GM12878 (cell line): ENCODE measurements around the gene TGM5. TPM values are rescaled to one million over a fixed set of nuclear protein-coding genes. Genes with fewer than 3 reads are reported as not detected.

Experiments used
- BHLHE40 ChIP-seq, 2 experiments: fragments of 450-650 bp in 1 of 2; IDR thresholded peaks; 2 replicates each; pipeline ENCODE4 v1.6.1; 2011 to 2017; ENCODE audit warnings: low read depth in 2 of 2, borderline replicate concordance in 1 of 2, improper control_type of control experiment in 1 of 2, low read length in 1 of 2, mild to moderate bottlenecking in 1 of 2
- CBX3 ChIP-seq: fragments of 200-600 bp; sonication (generic); IDR thresholded peaks from 2 replicates; pipeline ENCODE4 v1.6.1; 2016; ENCODE audit warnings: low read depth, borderline replicate concordance
- CREM ChIP-seq: IDR thresholded peaks from 2 replicates; pipeline ENCODE4 v1.6.1; 2014; ENCODE audit warnings: antibody characterized with exemption, low read depth
- EGR1 ChIP-seq, 2 experiments: IDR thresholded peaks; 1 replicate in 1 of 2; 2 replicates in 1 of 2; pipeline ENCODE4 v1.6.1; 2011 to 2012; ENCODE audit warnings: low read depth in 2 of 2, low read length in 2 of 2, borderline replicate concordance in 1 of 2, mild to moderate bottlenecking in 1 of 2, moderate library complexity in 1 of 2
- HDGF ChIP-seq: fragments of 450-650 bp; IDR thresholded peaks from 2 replicates; pipeline ENCODE4 v1.6.1; 2016; ENCODE audit warnings: antibody characterized with exemption
- IKZF1 ChIP-seq: fragments of 450-650 bp; conservative IDR thresholded peaks from 2 replicates; pipeline ENCODE4 v1.6.1; 2017; ENCODE audit warnings: antibody characterized with exemption, mild to moderate bottlenecking
- KLF5 ChIP-seq: fragments of 450-650 bp; IDR thresholded peaks from 2 replicates; pipeline ENCODE4 v1.6.1; 2014; ENCODE audit warnings: mild to moderate bottlenecking; ENCODE audit not compliant: partially characterized antibody
- NBN ChIP-seq: fragments of 450-650 bp; IDR thresholded peaks from 2 replicates; pipeline ENCODE4 v1.6.1; 2016
- NR2F1 ChIP-seq: fragments of 450-650 bp; conservative IDR thresholded peaks from 2 replicates; pipeline ENCODE4 v1.6.1; 2017; ENCODE audit warnings: mild to moderate bottlenecking
- PML ChIP-seq: IDR thresholded peaks from 2 replicates; pipeline ENCODE4 v1.6.1; 2012; ENCODE audit warnings: low read length, inconsistent platforms
- POU2F2 ChIP-seq: IDR thresholded peaks from 3 replicates; pipeline ENCODE4 v1.6.1; 2011; ENCODE audit warnings: low read depth, mild to moderate bottlenecking, low read length, borderline replicate concordance
- RAD21 ChIP-seq: IDR thresholded peaks from 2 replicates; pipeline ENCODE4 v1.6.1; 2011; ENCODE audit warnings: mild to moderate bottlenecking, low read depth, low read length, moderate library complexity; ENCODE audit not compliant: insufficient read depth
- TARDBP ChIP-seq: IDR thresholded peaks from 2 replicates; pipeline ENCODE4 v1.6.1; 2016; ENCODE audit warnings: borderline replicate concordance
- ZBED1 ChIP-seq: IDR thresholded peaks from 2 replicates; pipeline ENCODE4 v1.6.1; 2016; ENCODE audit warnings: borderline replicate concordance
- polyA plus RNA-seq, 11 experiments: library from polyadenylated mRNA; depleted of rRNA in 4 of 11; unstranded in 6 of 11; stranded (reverse) in 5 of 11; fragments of >200 nt; fragmentation: Nextera tagmentation in 4 of 11; fragmentation: Illumina TruSeq in 1 of 11; extraction: Ambion mirVana in 4 of 11; extraction: Trizol in 1 of 11; gene quantifications; 1 replicate in 1 of 11; 2 replicates in 10 of 11; pipeline versions ENCODE4 v1.2.1 to v1.2.3, GENCODE V29; 2011 to 2016; ENCODE audit warnings: inconsistent platforms in 2 of 11, missing spikeins in 2 of 11, low read depth in 1 of 11
- total RNA-seq, 4 experiments: library from RNA; depleted of rRNA in 3 of 4; stranded (reverse); fragments of >200 nt in 3 of 4; fragmentation: Illumina TruSeq in 1 of 4; extraction: Trizol in 1 of 4; gene quantifications; 2 replicates each; pipeline versions ENCODE4 v1.2.1 to v1.2.3, GENCODE V29; 2013 to 2021
- TF ChIP-seq, protein P1 (sequence below): fragments of 450-650 bp; formaldehyde crosslinking; IDR thresholded peaks from 2 replicates; pipeline ENCODE4 v1.4.0; 2022; ENCODE audit warnings: mild to moderate bottlenecking, moderate library complexity
- TF ChIP-seq, protein P2 (sequence below): fragments of 450-650 bp; IDR thresholded peaks from 2 replicates; pipeline ENCODE4 v1.6.1; 2016; ENCODE audit warnings: mild to moderate bottlenecking
- TF ChIP-seq, protein P3 (sequence below): fragments of 450-650 bp; IDR thresholded peaks from 2 replicates; pipeline ENCODE4 v1.6.1; 2016; ENCODE audit warnings: mild to moderate bottlenecking
- TF ChIP-seq, protein P4 (sequence below): fragments of 450-650 bp; formaldehyde crosslinking; IDR thresholded peaks from 2 replicates; pipeline ENCODE4 v1.5.0; 2022; ENCODE audit warnings: mild to moderate bottlenecking, missing genetic modification characterization

TGM5 gene
- total and polyA plus RNA-seq, 10 of the 15 experiments (the other 5 are each of a cell fraction or from before 2014, with no cell fraction given): 4.4 to 27.1 (median 5.6) TPM

DNA sequence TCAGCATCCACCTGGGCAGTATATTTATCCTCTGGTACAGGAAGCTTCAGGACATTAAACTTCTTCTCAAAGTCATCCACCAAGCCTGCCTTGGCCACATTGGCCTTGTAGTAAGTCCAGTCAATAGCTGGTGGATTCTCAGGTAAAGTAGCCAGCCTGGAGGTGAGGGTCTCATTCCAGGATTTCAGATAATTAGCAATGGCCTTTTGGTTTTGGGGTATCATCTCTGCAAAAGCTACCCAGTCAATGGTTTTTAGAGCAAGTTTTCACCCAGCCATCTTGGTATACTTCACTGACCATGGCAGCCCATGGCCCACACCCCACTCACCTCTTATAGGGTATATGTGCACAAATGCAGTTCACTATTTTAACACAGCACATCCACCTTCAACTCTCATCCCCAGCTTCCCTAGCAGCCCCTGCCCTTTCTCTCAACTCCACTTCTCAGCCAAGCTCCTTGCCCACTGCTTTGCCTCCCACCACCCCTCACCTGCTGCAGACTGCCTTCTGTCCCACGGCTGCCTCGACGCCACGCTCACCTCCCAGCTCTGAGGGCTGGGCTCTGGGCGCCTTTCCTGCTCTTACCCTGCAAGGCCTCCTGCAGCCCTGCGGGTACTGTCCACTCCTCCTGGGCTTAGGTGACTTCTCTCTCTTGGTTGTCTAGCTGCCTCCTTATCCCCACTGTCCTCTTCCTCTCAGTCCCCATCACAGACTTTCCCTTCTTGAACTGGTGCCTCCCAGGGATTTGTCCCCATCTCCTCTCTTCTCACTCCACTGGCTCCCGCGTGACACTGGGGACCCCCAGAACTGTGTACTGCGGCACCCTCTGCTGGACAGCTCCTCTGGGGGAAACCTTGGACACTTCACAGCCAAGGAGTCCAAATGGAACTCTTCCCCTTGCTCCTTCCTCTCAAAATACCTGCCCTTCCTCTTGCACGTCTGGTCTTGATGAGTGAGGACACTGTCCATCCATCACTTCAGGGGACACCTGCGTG lies 1.7 kb upstream of the TGM5 start (continued):
- TF ChIP-seq BHLHE40 (IDR thresholded peaks at IDR 0.05; ENCODE audit: borderline replicate concordance in 1 of 2, low read depth in 2 of 2, low read length in 1 of 2): peak in 1 of 2 experiments; percentile 19; a peak in 1 of 4 replicates
- no peak for TF ChIP-seq EGR1 (IDR thresholded peaks at IDR 0.05; ENCODE audit: borderline replicate concordance in 1 of 2, low read depth in 2 of 2, low read length in 2 of 2)
- TF ChIP-seq PML: no peak
- TF ChIP-seq, protein P1, sequence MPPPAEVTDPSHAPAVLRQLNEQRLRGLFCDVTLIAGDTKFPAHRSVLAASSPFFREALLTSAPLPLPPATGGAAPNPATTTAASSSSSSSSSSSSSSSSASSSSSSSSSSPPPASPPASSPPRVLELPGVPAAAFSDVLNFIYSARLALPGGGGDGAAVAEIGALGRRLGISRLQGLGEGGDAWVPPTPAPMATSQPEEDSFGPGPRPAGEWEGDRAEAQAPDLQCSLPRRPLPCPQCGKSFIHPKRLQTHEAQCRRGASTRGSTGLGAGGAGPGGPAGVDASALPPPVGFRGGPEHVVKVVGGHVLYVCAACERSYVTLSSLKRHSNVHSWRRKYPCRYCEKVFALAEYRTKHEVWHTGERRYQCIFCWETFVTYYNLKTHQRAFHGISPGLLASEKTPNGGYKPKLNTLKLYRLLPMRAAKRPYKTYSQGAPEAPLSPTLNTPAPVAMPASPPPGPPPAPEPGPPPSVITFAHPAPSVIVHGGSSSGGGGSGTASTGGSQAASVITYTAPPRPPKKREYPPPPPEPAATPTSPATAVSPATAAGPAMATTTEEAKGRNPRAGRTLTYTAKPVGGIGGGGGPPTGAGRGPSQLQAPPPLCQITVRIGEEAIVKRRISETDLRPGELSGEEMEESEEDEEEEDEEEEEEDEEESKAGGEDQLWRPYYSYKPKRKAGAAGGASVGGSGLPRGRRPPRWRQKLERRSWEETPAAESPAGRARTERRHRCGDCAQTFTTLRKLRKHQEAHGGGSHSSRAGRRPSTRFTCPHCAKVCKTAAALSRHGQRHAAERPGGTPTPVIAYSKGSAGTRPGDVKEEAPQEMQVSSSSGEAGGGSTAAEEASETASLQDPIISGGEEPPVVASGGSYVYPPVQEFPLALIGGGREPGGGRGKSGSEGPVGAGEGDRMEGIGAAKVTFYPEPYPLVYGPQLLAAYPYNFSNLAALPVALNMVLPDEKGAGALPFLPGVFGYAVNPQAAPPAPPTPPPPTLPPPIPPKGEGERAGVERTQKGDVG (CRISPR knock-in tag): no peak
- TF ChIP-seq CREM: no peak
- 0 out of 2 replicates have a peak, but pooled peaks have one; percentile 63 for TF ChIP-seq NBN
- no peak for TF ChIP-seq ZBED1
- TF ChIP-seq NR2F1: no peak
- TF ChIP-seq, protein P2, sequence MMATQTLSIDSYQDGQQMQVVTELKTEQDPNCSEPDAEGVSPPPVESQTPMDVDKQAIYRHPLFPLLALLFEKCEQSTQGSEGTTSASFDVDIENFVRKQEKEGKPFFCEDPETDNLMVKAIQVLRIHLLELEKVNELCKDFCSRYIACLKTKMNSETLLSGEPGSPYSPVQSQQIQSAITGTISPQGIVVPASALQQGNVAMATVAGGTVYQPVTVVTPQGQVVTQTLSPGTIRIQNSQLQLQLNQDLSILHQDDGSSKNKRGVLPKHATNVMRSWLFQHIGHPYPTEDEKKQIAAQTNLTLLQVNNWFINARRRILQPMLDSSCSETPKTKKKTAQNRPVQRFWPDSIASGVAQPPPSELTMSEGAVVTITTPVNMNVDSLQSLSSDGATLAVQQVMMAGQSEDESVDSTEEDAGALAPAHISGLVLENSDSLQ: no peak
- TF ChIP-seq HDGF: no peak
- TF ChIP-seq KLF5: no peak
- TF ChIP-seq RAD21: peak; percentile 88
- TF ChIP-seq POU2F2: no peak
- no peak for TF ChIP-seq TARDBP
- no peak for TF ChIP-seq IKZF1
- TF ChIP-seq, protein P3, sequence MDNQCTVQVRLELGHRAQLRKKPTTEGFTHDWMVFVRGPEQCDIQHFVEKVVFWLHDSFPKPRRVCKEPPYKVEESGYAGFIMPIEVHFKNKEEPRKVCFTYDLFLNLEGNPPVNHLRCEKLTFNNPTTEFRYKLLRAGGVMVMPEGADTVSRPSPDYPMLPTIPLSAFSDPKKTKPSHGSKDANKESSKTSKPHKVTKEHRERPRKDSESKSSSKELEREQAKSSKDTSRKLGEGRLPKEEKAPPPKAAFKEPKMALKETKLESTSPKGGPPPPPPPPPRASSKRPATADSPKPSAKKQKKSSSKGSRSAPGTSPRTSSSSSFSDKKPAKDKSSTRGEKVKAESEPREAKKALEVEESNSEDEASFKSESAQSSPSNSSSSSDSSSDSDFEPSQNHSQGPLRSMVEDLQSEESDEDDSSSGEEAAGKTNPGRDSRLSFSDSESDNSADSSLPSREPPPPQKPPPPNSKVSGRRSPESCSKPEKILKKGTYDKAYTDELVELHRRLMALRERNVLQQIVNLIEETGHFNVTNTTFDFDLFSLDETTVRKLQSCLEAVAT: peak; percentile 30; the same call in 1 of the 2 replicates
- TF ChIP-seq CBX3: no peak
- TF ChIP-seq, protein P4, sequence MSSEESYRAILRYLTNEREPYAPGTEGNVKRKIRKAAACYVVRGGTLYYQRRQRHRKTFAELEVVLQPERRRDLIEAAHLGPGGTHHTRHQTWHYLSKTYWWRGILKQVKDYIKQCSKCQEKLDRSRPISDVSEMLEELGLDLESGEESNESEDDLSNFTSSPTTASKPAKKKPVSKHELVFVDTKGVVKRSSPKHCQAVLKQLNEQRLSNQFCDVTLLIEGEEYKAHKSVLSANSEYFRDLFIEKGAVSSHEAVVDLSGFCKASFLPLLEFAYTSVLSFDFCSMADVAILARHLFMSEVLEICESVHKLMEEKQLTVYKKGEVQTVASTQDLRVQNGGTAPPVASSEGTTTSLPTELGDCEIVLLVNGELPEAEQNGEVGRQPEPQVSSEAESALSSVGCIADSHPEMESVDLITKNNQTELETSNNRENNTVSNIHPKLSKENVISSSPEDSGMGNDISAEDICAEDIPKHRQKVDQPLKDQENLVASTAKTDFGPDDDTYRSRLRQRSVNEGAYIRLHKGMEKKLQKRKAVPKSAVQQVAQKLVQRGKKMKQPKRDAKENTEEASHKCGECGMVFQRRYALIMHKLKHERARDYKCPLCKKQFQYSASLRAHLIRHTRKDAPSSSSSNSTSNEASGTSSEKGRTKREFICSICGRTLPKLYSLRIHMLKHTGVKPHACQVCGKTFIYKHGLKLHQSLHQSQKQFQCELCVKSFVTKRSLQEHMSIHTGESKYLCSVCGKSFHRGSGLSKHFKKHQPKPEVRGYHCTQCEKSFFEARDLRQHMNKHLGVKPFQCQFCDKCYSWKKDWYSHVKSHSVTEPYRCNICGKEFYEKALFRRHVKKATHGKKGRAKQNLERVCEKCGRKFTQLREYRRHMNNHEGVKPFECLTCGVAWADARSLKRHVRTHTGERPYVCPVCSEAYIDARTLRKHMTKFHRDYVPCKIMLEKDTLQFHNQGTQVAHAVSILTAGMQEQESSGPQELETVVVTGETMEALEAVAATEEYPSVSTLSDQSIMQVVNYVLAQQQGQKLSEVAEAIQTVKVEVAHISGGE (CRISPR knock-in tag): no peak
- TF ChIP-seq, all 136 proteins: peak for 8
